GM19351 (cell line): ENCODE data around the gene MBOAT2.
"Not testable (repeated sequence)": the region's sequence is repeated elsewhere in the genome, so short reads cannot be mapped to it uniquely, and the experiment has no call there.

ENCODE experiments used
- ATAC-seq: cut with Tn5 transposase; IDR thresholded peaks from one replicate; pipeline ENCODE4 v1.9.1; 2021; ENCODE audit warnings: mild to moderate bottlenecking, moderate library complexity; ENCODE audit not compliant: unreplicated experiment

The MBOAT2 gene, protein sequence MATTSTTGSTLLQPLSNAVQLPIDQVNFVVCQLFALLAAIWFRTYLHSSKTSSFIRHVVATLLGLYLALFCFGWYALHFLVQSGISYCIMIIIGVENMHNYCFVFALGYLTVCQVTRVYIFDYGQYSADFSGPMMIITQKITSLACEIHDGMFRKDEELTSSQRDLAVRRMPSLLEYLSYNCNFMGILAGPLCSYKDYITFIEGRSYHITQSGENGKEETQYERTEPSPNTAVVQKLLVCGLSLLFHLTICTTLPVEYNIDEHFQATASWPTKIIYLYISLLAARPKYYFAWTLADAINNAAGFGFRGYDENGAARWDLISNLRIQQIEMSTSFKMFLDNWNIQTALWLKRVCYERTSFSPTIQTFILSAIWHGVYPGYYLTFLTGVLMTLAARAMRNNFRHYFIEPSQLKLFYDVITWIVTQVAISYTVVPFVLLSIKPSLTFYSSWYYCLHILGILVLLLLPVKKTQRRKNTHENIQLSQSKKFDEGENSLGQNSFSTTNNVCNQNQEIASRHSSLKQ

DNA sequence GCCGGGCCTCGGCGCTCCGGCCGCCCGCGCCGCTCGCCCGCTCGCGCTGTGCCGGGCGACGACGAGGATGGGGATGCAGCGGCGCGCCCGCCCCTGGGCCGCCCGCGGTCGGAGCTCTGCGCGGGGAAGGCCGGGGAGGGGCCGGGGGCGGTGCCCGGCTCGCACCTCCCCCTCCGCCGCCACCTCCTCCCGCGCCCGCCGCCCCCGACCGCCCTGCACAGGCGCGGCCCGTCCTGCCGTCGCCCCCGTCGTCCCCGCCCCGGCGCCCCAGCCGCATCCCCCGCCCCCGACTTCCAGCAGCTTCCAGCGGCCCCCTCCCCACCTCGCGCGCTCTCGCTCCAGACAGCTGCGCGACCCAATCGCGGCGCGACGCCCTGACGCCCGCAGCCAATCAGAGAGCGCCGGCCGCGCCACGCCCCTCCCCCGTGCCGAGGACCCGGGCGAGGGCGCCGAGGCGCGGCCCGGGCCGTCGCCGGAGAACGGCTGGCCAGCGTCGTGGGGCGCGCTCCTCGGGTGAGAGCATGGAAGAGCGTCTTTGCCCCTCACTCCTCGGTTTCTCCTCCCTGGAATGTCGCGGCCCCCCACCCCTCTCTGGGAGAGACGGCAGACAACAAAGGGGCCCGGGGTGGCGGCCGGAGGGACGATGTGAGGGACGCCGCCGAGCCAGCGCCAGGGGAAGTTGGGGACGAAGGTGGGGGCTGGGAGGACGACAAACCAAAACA is at the start of gene MBOAT2:
Gene MBOAT2 (minus strand): TSS at position 69 of the 722 bp plus-strand sequence. CDS start 70 bp downstream, outside the sequence.
- ATAC-seq, result peak; percentile 88

DNA sequence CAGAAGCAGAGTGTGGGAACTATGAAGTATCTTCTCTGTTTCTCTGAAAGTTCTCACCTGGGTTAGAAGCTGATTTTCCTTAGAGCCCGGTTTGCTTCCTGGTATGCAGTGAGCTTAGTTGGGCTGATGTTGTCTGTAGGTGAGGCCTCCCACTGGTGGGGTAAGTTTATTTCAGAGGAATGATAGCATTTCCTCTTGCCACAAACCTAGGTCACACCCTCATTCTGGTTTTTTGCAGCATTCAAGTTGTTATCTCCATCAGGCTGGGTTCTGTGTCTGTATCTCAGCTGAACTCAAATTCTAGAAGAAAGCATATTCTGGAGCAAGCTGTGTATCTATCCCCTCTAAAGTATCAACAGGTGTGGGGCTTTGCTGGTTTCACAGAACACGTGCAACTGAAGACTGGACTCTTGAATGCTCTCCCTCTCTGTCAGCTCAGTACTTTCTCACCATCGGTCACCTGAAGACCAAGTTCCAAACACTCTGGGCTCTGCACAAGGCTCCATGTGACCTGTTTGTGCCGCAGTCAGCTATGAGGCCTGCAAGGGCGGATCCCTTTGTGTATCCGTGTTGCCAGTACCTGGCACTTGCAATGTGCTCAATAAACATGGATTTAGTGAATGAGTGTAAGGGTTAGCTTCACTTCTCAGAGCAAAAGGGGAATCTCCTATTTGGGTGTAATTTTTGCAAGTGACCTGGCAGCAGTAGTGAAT is 49.5 kb upstream of the MBOAT2 start:
- no peak for ATAC-seq

DNA sequence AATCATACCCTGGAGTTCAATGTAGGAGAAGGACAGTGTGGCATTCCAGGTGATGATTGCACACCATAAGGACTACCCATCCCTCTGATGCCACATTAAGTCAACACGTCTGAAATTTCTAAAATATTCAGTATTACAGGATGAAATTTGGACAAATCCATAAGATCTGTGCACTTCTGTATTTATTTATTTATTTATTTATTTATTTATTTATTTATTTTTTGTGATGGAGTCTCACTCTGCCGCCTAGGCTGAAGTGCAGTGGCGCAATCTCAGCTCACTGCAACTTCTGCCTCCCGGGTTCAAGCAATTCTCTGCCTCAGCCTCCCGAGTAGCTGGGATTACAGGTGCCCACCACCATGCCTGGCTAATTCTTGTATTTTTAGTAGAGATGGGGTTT is 48.0 kb upstream of the MBOAT2 start:
- not testable (repeated sequence) for ATAC-seq

DNA sequence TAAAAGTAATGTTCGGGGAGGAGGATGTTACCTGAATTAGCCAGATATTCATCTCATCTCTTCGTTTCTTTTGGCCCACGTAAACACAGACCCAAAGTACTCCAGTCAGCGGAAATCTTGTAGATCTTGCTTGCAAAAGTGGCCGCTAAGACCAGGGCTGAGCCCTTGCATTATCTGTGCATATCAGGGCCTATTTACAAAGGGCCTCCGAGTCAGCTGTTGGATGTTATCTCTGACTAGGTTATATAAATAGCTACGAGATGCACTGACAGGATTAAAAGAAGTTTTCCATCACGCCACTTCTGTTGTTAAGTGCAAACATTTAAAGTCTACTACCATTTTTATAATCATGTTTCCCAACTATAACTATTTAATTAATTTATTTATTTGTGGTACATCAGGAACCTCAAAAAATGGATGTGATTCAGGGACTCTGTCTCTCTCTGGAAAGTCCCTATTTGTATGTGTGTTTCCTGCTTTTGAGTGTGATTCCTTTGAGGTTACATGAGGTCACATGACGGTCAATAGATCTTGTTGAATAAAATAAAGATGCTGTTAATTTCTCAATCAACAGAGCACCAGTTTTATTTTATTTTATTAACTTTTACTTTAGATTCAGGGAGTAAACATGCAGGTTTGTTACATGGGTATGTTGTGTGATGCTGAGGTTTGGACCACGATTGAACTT is 46.8 kb upstream of the MBOAT2 start:
- ATAC-seq, result no peak

DNA sequence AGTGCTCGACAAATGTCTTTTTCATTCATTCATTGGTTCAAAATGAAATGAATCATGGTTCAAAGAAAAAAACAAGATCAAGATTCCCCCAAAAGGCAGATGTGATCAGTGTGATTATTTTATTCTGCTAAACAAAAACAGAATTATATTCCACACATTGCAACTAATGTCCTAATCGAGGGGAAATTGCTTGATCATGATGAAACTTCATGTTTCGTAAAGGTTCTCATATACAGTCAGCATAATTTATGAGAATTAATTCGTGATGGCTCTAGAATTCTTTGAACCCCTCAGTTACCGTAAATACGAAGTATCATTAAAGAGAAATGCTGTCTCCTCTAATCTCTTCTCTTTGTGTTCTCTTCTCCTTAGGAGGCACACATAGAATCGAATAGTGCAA is 42.1 kb upstream of the MBOAT2 start:
- ATAC-seq, result no peak

DNA sequence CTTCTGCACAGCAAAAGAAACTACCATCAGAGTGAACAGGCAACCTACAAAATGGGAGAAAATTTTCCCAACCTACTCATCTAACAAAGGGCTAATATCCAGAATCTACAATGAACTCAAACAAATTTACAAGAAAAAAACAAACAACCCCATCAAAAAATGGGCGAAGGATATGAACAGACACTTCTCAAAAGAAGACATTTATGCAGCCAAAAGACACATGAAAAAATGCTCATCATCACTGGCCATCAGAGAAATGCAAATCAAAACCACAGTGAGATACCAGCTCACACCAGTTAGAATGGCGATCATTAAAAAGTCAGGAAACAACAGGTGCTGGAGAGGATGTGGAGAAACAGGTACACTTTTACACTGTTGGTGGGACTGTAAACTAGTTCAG is 40.0 kb upstream of the MBOAT2 start:
- ATAC-seq, result not testable (repeated sequence)

DNA sequence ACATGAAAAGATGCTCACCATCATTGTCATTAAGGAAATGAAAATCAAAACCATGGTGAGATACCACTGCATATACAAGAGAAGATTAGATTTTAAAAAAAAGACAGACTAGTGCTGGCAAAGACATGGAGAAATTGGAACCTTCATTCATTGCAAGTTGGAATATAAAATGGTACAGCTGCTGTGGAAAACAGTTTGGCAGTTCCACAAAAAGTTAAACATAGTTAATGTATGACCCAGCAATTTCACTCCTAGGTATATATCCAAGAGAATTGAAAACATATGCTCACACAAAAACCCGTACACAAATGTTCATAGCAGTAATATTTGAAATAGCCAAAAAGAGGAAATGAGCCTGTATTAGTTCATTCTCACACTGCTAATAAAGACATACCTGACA is 33.7 kb upstream of the MBOAT2 start:
- no peak for ATAC-seq

DNA sequence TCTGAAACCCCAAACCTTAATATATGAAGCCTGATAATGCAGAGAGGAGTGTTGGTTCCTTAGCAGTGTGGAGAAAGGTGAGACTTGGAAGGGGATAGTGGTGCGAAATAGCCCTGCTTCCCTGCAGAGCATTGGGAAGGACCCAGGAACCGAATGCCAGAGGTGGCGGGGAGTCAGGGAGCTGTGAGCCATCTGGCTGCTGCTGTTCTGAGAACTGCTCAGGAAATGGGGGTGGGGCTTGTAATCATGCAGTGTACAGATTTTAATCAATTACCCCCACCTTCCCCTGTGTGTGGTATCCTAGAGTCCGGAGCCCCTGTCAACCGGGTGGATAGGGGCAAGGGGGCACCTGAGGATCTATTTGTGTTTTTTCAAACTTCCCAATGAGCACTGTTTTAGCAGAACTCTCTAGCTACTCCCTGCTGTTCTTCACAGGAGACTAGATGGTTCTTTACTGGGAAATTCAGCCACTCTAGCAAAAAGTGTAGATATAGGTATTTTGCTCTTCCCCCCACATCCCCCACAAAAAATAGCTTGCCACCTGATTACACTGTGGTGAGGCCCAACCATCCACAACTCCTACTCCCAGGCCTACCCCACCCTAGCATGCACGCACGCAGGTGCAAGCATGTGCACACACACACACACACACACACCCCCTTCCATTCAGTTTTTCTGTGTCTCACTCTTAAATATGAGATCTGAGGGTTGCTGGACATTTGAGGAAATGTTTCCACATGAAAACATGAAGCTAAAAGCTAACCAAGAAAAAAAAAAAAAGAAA is 30.1 kb upstream of the MBOAT2 start:
- ATAC-seq, result no peak

DNA sequence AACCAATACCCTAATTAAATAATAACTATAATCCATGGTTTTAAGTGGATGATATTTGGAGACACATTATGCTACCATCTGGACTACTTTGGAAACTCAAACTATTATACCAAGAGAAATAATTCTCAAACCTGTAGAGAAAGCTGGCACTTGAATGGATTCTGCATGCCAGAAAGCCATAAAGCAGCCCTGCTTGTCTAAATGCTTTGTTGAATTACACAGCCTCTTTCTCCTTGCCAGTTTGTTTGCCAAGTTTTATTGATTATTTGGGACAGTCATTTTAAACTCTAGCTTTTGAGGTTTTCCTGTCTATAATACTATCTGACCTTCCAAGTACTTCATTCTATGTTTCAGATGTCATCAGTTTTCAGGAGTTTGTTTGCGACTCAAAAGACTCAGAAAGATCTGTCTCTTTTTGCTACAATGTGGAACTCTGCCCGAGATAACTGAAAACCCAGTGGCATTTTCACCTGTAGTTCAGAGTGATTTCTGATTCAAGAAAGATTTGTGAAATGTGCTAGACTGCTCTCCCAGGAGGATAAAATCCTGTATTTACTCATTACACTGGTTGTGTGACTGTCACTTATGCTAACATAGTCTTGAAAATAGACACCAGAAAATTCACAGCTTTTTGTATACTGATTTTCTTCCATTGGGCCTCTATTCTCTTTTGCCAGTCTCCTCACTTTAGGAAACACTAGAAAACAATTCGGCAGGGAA is 29.2 kb upstream of the MBOAT2 start:
- no peak for ATAC-seq

DNA sequence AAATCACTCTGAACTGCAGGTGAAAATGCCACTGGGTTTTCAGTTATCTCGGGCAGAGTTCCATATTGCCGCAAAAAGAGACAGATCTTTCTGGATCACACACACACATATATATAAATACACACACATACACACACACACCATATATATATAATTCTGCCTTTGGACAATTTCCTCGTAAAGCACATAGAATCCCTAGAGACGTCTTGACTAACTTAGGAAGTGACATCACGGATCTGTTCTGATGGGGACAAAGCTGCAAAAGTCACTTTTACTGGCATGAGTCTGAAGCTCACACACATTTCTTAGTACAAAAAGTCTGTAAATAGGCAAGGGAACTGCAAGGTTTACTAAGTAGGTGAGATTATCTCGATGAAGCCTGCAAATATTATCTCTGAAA is 28.6 kb upstream of the MBOAT2 start:
- no peak for ATAC-seq

DNA sequence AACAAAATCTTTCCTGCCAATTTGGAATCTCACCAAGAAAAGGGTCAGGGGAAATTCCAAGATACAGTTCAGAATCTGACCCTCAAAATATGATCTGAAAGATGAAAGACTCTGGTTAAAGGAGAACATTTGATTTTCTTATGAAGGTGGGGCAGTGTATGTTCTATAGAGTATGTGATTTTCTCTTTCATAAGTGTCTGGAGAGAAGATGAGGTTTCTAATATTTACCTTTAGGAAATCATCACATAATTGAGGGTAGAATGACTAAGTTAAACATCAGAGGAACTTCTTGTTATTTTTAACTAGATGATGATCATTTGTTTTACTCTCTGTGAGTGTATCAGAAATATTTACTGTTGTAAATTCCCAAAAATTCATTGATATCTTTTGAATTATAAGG is 27.8 kb upstream of the MBOAT2 start:
- no peak for ATAC-seq

DNA sequence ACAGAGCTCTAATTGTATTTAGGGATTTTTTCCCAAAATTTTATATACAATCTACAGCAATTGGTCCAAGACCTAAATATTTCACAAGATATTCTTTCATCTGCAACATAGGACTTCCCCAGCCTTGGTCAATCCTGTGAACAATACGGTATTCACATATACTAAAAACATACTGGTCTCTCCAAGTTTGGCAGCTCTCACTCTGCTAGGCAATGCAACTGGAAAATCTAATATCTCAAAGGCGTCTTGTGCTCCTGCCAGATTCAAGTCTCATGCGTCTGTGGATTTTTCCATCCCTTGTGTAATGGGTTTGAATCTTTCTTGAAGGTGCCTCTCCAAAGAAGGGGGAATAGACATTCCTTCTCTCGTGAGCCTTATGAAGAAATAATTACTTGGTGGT is 27.4 kb upstream of the MBOAT2 start:
- ATAC-seq, result no peak

DNA sequence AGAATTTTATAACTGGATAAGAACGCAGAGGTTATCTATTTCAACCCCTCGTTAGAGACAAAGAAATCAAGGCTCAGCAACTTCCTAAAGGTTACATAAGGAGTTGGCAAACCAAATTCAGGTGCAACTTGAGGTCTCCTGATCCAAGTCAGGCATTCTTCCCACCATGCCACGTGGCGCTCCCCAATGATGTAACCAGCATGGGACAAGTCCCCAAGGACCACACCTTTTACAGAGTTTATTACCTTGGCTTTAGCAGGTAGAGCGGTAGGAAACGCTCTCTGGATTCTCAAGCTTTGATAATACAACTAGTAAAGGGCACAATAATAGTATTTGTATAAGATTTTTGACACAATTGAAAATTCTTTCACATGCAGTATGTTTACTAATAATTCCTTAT is 26.7 kb upstream of the MBOAT2 start:
- no peak for ATAC-seq

DNA sequence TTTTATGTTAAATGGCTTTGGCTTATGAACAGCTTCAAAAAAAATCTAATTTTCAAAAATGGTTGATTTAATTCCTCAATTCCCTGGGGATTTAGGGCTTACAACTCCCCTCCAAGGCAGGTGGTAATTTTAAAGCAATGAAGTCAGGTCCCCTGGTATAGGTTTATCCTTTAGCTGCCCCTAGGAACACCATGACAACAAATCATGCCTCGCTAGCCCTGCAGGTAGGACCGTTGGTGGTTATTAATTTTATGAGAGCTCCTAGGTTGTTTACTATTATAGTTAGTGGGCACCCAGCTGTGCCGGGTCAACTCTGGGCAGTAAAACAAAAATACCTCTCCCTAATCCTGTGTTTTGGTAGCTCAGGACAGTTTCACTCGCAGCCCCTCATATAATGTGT is 26.2 kb upstream of the MBOAT2 start:
- ATAC-seq, result no peak

DNA sequence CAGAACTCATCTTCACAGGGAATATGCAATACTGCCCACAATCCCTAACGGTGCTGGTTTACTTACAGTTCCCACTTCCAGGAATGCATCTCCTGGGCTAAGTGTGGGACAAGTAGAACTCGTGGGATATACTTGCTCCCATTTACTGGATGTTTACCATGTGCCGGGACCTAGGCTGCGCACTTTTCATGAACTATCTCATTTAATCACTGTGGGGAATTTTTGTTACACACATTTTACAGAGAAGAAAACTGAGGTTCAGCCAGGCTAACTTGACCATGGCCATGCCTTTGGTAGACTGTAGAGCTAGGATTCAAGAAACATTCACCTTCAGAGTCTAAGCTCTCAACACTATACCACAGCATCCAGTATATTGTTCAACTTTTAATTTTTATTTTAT is 24.4 kb upstream of the MBOAT2 start:
- no peak for ATAC-seq

DNA sequence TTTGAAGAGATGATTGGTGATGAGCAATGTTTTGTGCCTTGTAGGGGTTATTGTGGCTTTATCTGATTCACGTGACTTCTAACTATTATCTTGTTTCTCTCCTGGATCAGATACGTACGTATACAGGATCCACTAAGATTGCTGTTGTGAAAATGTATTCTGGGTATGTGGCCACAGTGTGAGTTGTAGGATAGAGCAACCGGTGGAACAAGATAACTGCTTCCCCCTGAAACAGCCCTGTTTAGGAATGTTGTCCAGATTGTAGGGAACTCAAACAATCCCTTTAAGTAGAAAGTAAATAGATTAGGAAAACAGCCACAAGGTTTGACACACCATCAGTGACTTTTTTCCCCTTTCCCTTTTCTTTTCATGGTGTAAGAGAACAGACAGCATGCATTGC is 22.3 kb upstream of the MBOAT2 start:
- no peak for ATAC-seq

DNA sequence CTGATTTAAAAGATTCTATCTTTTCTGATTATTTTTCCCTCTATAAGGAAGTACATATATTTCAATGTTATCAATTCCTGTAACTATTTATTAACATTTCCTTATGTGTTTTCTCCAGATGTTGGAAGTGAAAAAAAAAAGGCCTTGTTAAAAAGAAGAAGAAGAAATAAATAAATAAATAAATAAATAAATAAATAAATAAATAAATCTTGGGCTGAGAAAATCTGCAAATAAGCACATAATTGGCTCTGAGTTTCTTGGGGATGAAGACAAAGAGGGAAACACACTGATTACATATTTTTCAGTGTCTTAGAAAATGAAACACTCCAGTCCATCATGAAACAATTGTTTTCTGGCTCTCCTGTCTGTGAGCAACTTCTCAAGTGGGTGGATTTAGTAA is 21.1 kb upstream of the MBOAT2 start:
- no peak for ATAC-seq

DNA sequence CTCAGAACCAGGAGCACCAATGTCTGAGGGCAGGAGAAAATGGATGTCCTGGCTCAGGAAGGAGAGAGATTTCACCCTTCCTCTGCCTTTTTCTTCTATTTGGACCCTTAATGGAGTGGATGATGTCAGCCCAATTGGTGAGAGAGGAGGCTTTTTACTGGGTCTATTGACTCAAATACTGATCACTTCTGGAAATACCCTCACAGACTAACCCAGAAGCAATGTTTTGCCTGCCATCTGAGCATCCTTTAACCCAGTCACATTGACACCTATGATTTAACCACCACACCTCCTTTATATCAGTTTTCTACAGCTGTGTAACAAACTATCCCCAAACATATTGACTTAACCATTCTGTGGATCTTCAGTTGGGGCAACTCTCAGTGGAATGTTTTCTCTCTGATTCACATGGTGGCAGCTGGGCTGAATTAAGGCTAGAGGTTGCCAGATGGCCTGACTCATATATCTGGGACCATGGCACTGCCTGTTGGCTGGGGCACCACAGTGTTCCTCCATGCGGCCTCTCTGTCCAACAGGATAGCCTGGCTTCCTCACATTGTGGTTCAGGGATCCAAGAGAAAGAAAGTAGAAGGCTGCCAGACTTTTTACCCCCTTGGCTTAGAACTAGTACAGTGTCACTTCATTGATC is 18.2 kb upstream of the MBOAT2 start:
- ATAC-seq, result no peak

DNA sequence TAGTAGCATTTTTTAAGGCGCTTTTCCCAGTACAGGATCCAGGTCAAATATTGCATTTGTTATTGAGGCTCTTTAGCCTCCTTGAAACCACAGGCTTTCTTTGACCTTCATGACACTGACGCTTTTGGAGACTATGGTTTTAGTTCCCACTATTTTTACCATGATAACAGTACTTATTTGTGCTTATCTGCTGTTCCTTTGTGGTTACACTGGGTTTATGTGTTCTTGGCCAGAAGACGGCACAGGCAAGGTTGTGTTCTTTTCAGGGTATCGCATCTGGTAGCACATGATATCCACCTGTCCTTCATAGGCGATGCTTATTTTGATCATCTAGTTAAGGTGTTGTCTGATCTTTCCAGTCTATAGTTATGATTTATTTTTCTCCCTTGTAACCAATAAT is 16.8 kb upstream of the MBOAT2 start:
- ATAC-seq, result no peak
